ENCODE measurements around the gene ANKRD29.
"Not testable (repeated sequence)": the region's sequence is repeated elsewhere in the genome, so short reads cannot be mapped to it uniquely, and the experiment has no call there.

Gene ANKRD29

GRCh38 chr18:23613091-23613475, 49.6 kb downstream of the ANKRD29 start:
- not testable (repeated sequence) for DNase-seq

GRCh38 chr18:23612434-23613090, 50.1 kb downstream of the ANKRD29 start:
- no peak for DNase-seq

GRCh38 chr18:23609390-23610023, 53.2 kb downstream of the ANKRD29 start:
- DNase-seq: no peak

- DNase-seq: no peak
These were observed 54.5 kb downstream of the ANKRD29 start for GRCh38 chr18:23608211-23608610.

- no peak for DNase-seq
These were observed 56.8 kb downstream of the ANKRD29 start for GRCh38 chr18:23605941-23606340.

- DNase-seq: no peak
These were observed 62.9 kb downstream of the ANKRD29 start for GRCh38 chr18:23599809-23600208.

- DNase-seq: no peak
These were observed 66.5 kb downstream of the ANKRD29 start for GRCh38 chr18:23596183-23596582.

GRCh38 chr18:23595591-23595990, 67.1 kb downstream of the ANKRD29 start:
- DNase-seq: no peak

GRCh38 chr18:23593720-23594119, 69.0 kb downstream of the ANKRD29 start:
- no peak for DNase-seq

GRCh38 chr18:23592911-23593310, 69.8 kb downstream of the ANKRD29 start:
- no peak for DNase-seq

GRCh38 chr18:23591011-23591410, 71.7 kb downstream of the ANKRD29 start:
- DNase-seq: no peak

GRCh38 chr18:23588836-23589560, 73.7 kb downstream of the ANKRD29 start:
- DNase-seq: no peak

GRCh38 chr18:23587220-23587642, 75.5 kb downstream of the ANKRD29 start:
- no peak for DNase-seq

GRCh38 chr18:23586249-23587196, 76.2 kb downstream of the ANKRD29 start, which contains the start of gene NPC1:
NPC1 (minus strand) TSS chr18:23586506; CDS start chr18:23586343, 163 bp downstream.
- DNase-seq: peak; percentile 21

- no peak for DNase-seq
These were observed 76.8 kb downstream of the ANKRD29 start for GRCh38 chr18:23585897-23586248.

- DNase-seq: no peak
These were observed 77.5 kb downstream of the ANKRD29 start for GRCh38 chr18:23585007-23585871.

GRCh38 chr18:23584019-23584983, 78.4 kb downstream of the ANKRD29 start:
- no peak for DNase-seq

GRCh38 chr18:23583071-23583865, 79.4 kb downstream of the ANKRD29 start:
- no peak for DNase-seq

- no peak for DNase-seq
These were observed 81.9 kb downstream of the ANKRD29 start for GRCh38 chr18:23580677-23581367.

All from NCI-H1436 treated with DMSO at 0.1 percent for 48 hours (cell line).